Panc1 (cell line): Measurements from ENCODE around the gene CYP4F2. TPM values are rescaled to one million over a fixed set of nuclear protein-coding genes. Genes with fewer than 3 reads are reported as not detected.
A peak's percentile ranks its signal among the peaks of the same experiment; 100 is the strongest.
"Not testable (repeated sequence)": the region's sequence is repeated elsewhere in the genome, so short reads cannot be mapped to it uniquely, and the experiment has no call there.

Source experiments
- ATAC-seq: fragments of 200-7000 bp; cut with Tn5 transposase; 2 replicates; pipeline ENCODE4 v1.9.1; 2020; ENCODE audit warnings: mild to moderate bottlenecking, moderate library complexity
- BruUV-seq: library from RNA; stranded (reverse); fragments of 400-500 nt; replicated peaks from 2 replicates; lab custom pipeline; 2021; lab: Mats Ljungman, UMichigan
- CTCF ChIA-PET: fragments of 300-600 bp; sonication (Branson Sonifier 250); formaldehyde crosslinking; loops from one replicate; lab custom pipeline; 2022; ENCODE audit warnings: antibody characterized with exemption; lab: Charles Lee
- POLR2A ChIA-PET: fragments of 300-600 bp; sonication (Branson Sonifier 250); formaldehyde crosslinking; loops from one replicate; lab custom pipeline; 2022; ENCODE audit warnings: antibody characterized with exemption; lab: Charles Lee
- DNase-seq: peaks from one replicate; pipeline ENCODE4 v3.0.0-alpha.2; 2010; ENCODE audit warnings: low read depth, low spot score
- H3K27ac ChIP-seq: 2 replicates; pipeline ENCODE4 v1.5.1; 2011; ENCODE audit warnings: mild to moderate bottlenecking, low read length, inconsistent platforms
- H3K27me3 ChIP-seq: fragments of 200-500 bp; sonication (Bioruptor generic); 2 replicates; pipeline ENCODE4 v1.6.0; 2014; ENCODE audit warnings: low read length, inconsistent platforms; ENCODE audit not compliant: control insufficient read depth, insufficient read depth
- H3K36me3 ChIP-seq: fragments of 200-500 bp; sonication (Bioruptor generic); 2 replicates; pipeline ENCODE4 v1.5.1; 2014; ENCODE audit warnings: inconsistent platforms, mild to moderate bottlenecking, low read length, moderate library complexity; ENCODE audit not compliant: control insufficient read depth, insufficient read depth
- H3K4me1 ChIP-seq: 2 replicates; pipeline ENCODE4 v1.5.1; 2011; ENCODE audit warnings: inconsistent platforms, mild to moderate bottlenecking, low read length, moderate library complexity; ENCODE audit not compliant: control insufficient read depth, insufficient read depth
- H3K4me3 ChIP-seq, 2 experiments: 2 replicates each; pipeline ENCODE4 v1.5.1; 2011 to 2012; ENCODE audit warnings: low read depth in 2 of 2, low read length in 2 of 2, mild to moderate bottlenecking in 2 of 2, inconsistent platforms in 1 of 2, moderate library complexity in 1 of 2
- H3K9me3 ChIP-seq: fragments of 200-500 bp; sonication (Bioruptor generic); 2 replicates; pipeline ENCODE4 v1.5.1; 2014; ENCODE audit warnings: low read depth, mild to moderate bottlenecking, inconsistent platforms, low read length, moderate library complexity; ENCODE audit not compliant: control insufficient read depth, insufficient read depth
- POLR2AphosphoS5 ChIP-seq: IDR thresholded peaks from 2 replicates; pipeline ENCODE4 v1.6.1; 2012; ENCODE audit warnings: mild to moderate bottlenecking, low read depth, low read length, moderate library complexity
- REST ChIP-seq, 2 experiments: IDR thresholded peaks; 2 replicates each; pipeline ENCODE4 v1.6.1; 2011 to 2012; ENCODE audit warnings: low read depth in 2 of 2, control low read depth in 1 of 2, low read length in 1 of 2, mild to moderate bottlenecking in 1 of 2, moderate library complexity in 1 of 2; ENCODE audit not compliant: insufficient read depth in 1 of 2
- SIN3A ChIP-seq: IDR thresholded peaks from 2 replicates; pipeline ENCODE4 v1.6.1; 2012; ENCODE audit warnings: low read depth, mild to moderate bottlenecking, low read length, moderate library complexity, borderline replicate concordance; ENCODE audit not compliant: insufficient read depth
- TCF7L2 ChIP-seq: IDR thresholded peaks from 2 replicates; pipeline ENCODE4 v1.6.1; 2011; ENCODE audit warnings: mild to moderate bottlenecking, low read depth, low read length, inconsistent platforms
- in situ Hi-C: cut with HindIII; loops from 2 replicates; pipeline ENCODE4 v1.10.0; 2016; ENCODE audit warnings: low sequenced_read_pairs, low pct_unique_long_range_greater_than_20kb
- intact Hi-C: fragments of 100-400 bp; cut with micrococcal nuclease; formaldehyde crosslinking; loops from one replicate; pipeline ENCODE4 v1.10.0; 2022; ENCODE audit not compliant: unreplicated experiment
- total RNA-seq: library from RNA; stranded (reverse); gene quantifications from one replicate; pipeline ENCODE4 v1.2.1, GENCODE V29; 2021; ENCODE audit not compliant: unreplicated experiment

Gene CYP4F2
- total RNA-seq, 1 experiment from 2014 or later = 0.21 TPM

- POLR2A ChIA-PET = no interaction called here
- no peaks in the 10 kb centered on the region for H3K4me1 ChIP-seq
- no TSS peak for BruUV-seq
- intact Hi-C loops (no loop called here), in situ Hi-C loops (no loop called here)
- CTCF ChIA-PET = no interaction called here
- DNase-seq (peak; percentile 42), ATAC-seq (peak; percentile 61)
- H3K4me3 ChIP-seq = peak overlapping the region; percentile 58 to 67
- H3K27ac ChIP-seq = peak overlapping the region; percentile 92
- H3K9me3 ChIP-seq = no peaks in the 10 kb centered on the region
- H3K27me3 ChIP-seq = no peaks in the 10 kb centered on the region
- no peak for TF ChIP-seq SIN3A
- no peak for TF ChIP-seq REST (IDR thresholded peaks at IDR 0.05; ENCODE audit: insufficient read depth in 1 of 2, low read depth in 2 of 2, low read length in 1 of 2)
- TF ChIP-seq POLR2AphosphoS5 = no peak
- no peaks in the 10 kb centered on the region for H3K36me3 ChIP-seq
These were observed 60.6 kb downstream of the CYP4F2 start for GRCh38 chr19:15837221-15837731.

- in situ Hi-C loops (no loop called here), intact Hi-C loops (no loop called here)
- Histone ChIP-seq H3K27ac (peak overlapping the region; percentile 92), H3K4me1 (no peaks in the 10 kb centered on the region), H3K27me3 (no peaks in the 10 kb centered on the region), H3K9me3 (no peaks in the 10 kb centered on the region), H3K4me3 (peak overlapping the region; percentile 58 to 67), H3K36me3 (no peaks in the 10 kb centered on the region)
- peak; percentile 99 for ATAC-seq
- BruUV-seq = TSS peak; percentile 85
- CTCF ChIA-PET = no interaction called here
- DNase-seq = no peak
- POLR2A ChIA-PET = interaction anchor here (0.6 kb wide), 1 partner anchor 241 kb away, joined by 3 read pairs; no protein-coding TSS in a partner anchor
- TF ChIP-seq POLR2AphosphoS5 = peak; percentile 57
- TF ChIP-seq REST (IDR thresholded peaks at IDR 0.05; ENCODE audit: insufficient read depth in 1 of 2, low read depth in 2 of 2, low read length in 1 of 2) = no peak
- 0 out of 2 replicates have a peak, but pooled peaks have one; percentile 54 for TF ChIP-seq TCF7L2
These were observed 61.3 kb downstream of the CYP4F2 start for GRCh38 chr19:15836330-15837220.

- BruUV-seq, H3K27me3 ChIP-seq, in situ Hi-C loops, H3K36me3 ChIP-seq, intact Hi-C loops, H3K9me3 ChIP-seq, ATAC-seq, CTCF ChIA-PET, H3K4me1 ChIP-seq, POLR2A ChIA-PET, DNase-seq: not testable (repeated sequence)
- peak overlapping the region; percentile 58 to 67 for H3K4me3 ChIP-seq
- H3K27ac ChIP-seq = peak overlapping the region; percentile 92
These were observed 62.1 kb downstream of the CYP4F2 start for GRCh38 chr19:15835565-15836329.

- H3K36me3 ChIP-seq, H3K27ac ChIP-seq, H3K4me1 ChIP-seq, DNase-seq, ATAC-seq, H3K4me3 ChIP-seq, BruUV-seq, H3K27me3 ChIP-seq, H3K9me3 ChIP-seq, intact Hi-C loops, in situ Hi-C loops, CTCF ChIA-PET: not testable (repeated sequence)
- POLR2A ChIA-PET = interaction anchor here (0.7 kb wide), 1 partner anchor 105 kb away, joined by 3 read pairs; no protein-coding TSS in a partner anchor
These were observed 63.6 kb downstream of the CYP4F2 start for GRCh38 chr19:15834232-15834631.
